22Rv1 (cell line): ENCODE results near the gene MIS18BP1.
A peak's percentile ranks its signal among the peaks of the same experiment; 100 is the strongest.

ENCODE experiments used
- H3K27ac ChIP-seq: fragments of 450-650 bp; 2 replicates; pipeline ENCODE4 v1.5.1; 2017
- ZFX ChIP-seq: fragments of 450-650 bp; IDR thresholded peaks from 2 replicates; pipeline ENCODE4 v1.6.1; 2017; ENCODE audit warnings: antibody characterized with exemption, borderline replicate concordance
- TF ChIP-seq, protein P1 (sequence below): fragments of 450-650 bp; IDR thresholded peaks from 2 replicates; pipeline ENCODE4 v1.5.1; 2017; ENCODE audit warnings: mild to moderate bottlenecking

Gene MIS18BP1

GRCh38 chr14:45253754-45254310 lies 830 bp upstream of the MIS18BP1 start:
- TF ChIP-seq ZFX: no peak
- TF ChIP-seq, protein P1, sequence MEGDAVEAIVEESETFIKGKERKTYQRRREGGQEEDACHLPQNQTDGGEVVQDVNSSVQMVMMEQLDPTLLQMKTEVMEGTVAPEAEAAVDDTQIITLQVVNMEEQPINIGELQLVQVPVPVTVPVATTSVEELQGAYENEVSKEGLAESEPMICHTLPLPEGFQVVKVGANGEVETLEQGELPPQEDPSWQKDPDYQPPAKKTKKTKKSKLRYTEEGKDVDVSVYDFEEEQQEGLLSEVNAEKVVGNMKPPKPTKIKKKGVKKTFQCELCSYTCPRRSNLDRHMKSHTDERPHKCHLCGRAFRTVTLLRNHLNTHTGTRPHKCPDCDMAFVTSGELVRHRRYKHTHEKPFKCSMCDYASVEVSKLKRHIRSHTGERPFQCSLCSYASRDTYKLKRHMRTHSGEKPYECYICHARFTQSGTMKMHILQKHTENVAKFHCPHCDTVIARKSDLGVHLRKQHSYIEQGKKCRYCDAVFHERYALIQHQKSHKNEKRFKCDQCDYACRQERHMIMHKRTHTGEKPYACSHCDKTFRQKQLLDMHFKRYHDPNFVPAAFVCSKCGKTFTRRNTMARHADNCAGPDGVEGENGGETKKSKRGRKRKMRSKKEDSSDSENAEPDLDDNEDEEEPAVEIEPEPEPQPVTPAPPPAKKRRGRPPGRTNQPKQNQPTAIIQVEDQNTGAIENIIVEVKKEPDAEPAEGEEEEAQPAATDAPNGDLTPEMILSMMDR: no peak
- H3K27ac ChIP-seq: peak overlapping the region; percentile 97

GRCh38 chr14:45252366-45253069 lies 484 bp downstream of the MIS18BP1 start:
- TF ChIP-seq ZFX: no peak
- TF ChIP-seq, protein P1: no peak
- peak overlapping the region; percentile 97 for H3K27ac ChIP-seq

- peak overlapping the region; percentile 97 for H3K27ac ChIP-seq
- TF ChIP-seq ZFX: no peak
- TF ChIP-seq, protein P1: no peak
These were observed 1.1 kb downstream of the MIS18BP1 start for GRCh38 chr14:45251912-45252311.

DNA sequence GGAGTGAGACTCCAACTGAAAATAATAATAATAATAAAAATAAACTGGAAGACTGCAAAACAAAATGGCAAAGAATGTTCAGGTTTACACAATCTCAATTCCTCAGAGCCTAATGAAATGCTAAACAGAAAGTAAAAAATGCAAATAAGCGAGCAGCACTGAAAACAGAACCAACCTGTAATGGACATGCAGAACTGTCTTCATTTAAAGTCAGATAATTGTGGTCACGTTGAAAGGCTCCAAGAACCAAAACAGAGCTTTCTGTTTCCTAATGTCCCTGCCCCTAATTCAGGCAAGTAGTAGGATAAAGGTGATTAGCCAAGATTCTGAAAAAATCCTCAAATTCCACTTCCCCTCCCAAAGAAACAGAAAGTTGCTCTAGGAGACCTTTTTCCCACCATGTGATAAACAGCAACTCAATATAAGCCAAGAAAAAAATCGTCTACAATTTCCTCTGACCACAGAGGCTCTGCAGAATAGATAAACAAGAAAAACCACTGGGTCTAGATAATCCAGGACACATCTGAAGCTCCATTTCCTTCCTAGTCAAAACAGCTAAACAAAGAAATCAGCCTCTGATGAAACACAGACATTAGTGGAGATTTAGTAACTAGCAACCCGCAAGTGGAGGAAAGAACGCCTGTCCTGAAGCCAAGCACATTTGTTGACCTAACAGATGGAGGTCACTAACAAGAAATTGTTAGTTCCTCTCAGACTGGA lies 3.0 kb downstream of the MIS18BP1 start:
- H3K27ac ChIP-seq: no peak overlapping the region
- no peak for TF ChIP-seq ZFX
- TF ChIP-seq, protein P1: no peak

- no peak overlapping the region for H3K27ac ChIP-seq
- TF ChIP-seq, protein P1: no peak
- TF ChIP-seq ZFX: no peak
These were observed 5.6 kb downstream of the MIS18BP1 start for GRCh38 chr14:45247427-45247826.

- no peak overlapping the region for H3K27ac ChIP-seq
- TF ChIP-seq, protein P1: no peak
- TF ChIP-seq ZFX: no peak
These were observed 6.3 kb downstream of the MIS18BP1 start for GRCh38 chr14:45246691-45247090.

- no peak for TF ChIP-seq ZFX
- TF ChIP-seq, protein P1: no peak
- H3K27ac ChIP-seq: no peak overlapping the region
These were observed 6.9 kb downstream of the MIS18BP1 start for GRCh38 chr14:45246151-45246550.
